GM12878 (cell line): ENCODE measurements around the gene TBC1D22B. TPM values are rescaled to one million over a fixed set of nuclear protein-coding genes. Genes with fewer than 3 reads are reported as not detected.

ENCODE experiments used
- ATAC-seq: fragments of 200-7000 bp; cut with Tn5 transposase; 3 replicates; pipeline ENCODE4 v1.9.1; 2020; ENCODE audit warnings: mild to moderate bottlenecking, moderate library complexity
- BruUV-seq: library from RNA; stranded (reverse); fragments of 400-500 nt; replicated peaks from 2 replicates; lab custom pipeline; 2021; lab: Mats Ljungman, UMichigan
- CTCF ChIA-PET: fragments of 300-600 bp; sonication (Branson Sonifier 250); formaldehyde crosslinking; extraction: SDS; loops from one replicate; lab custom pipeline; 2021; ENCODE audit warnings: inconsistent platforms; lab: Yijun Ruan, JAX
- POLR2A ChIA-PET: fragments of 350-600 bp; formaldehyde crosslinking; extraction: SDS; loops from one replicate; lab custom pipeline; 2021; ENCODE audit warnings: inconsistent platforms; lab: Charles Lee
- RAD21 ChIA-PET: fragments of 300-600 bp; sonication (Branson Sonifier 250); formaldehyde crosslinking; loops from one replicate; lab custom pipeline; 2023; ENCODE audit warnings: antibody characterized with exemption; ENCODE audit not compliant: unreplicated experiment; lab: Charles Lee
- SMC1A ChIA-PET: fragments of 300-600 bp; sonication (Branson Sonifier 250); formaldehyde crosslinking; loops from one replicate; lab custom pipeline; 2023; ENCODE audit not compliant: unreplicated experiment, uncharacterized antibody; lab: Charles Lee
- DNase-seq: peaks from one replicate; pipeline ENCODE4 v3.0.0-alpha.2; 2011; ENCODE audit warnings: low read depth, low spot score
- FAIRE-seq: peaks from 3 replicates; lab custom pipeline; 2011; peaks lifted over from hg19 to GRCh38; lab: Jason Lieb, UNC
- H2AFZ ChIP-seq: 2 replicates; pipeline ENCODE4 v1.6.0; 2011; ENCODE audit warnings: low read depth, low read length, control low read depth; ENCODE audit not compliant: control insufficient read depth
- H3K27ac ChIP-seq: 2 replicates; pipeline ENCODE4 v1.5.1; 2011; ENCODE audit warnings: control low read depth; ENCODE audit not compliant: control insufficient read depth, insufficient read depth
- H3K27me3 ChIP-seq, 2 experiments: replicated peaks in 1 of 2; 2 replicates each; pipeline versions ENCODE4 v1.6.0 to v1.6.1; 2011; ENCODE audit warnings: low read length in 1 of 2; ENCODE audit not compliant: control insufficient read depth in 2 of 2, insufficient read depth in 2 of 2
- H3K36me3 ChIP-seq, 2 experiments: 2 replicates each; pipeline ENCODE4 v1.5.1; 2011; ENCODE audit warnings: low read length in 1 of 2; ENCODE audit not compliant: control insufficient read depth in 2 of 2, insufficient read depth in 2 of 2
- H3K4me1 ChIP-seq: 2 replicates; pipeline ENCODE4 v1.6.1; 2011; ENCODE audit warnings: mild to moderate bottlenecking, low read length, moderate library complexity, mixed read lengths; ENCODE audit not compliant: control insufficient read depth, insufficient read depth
- H3K4me2 ChIP-seq: 2 replicates; pipeline ENCODE4 v1.6.0; 2011; ENCODE audit warnings: control low read depth; ENCODE audit not compliant: control insufficient read depth, insufficient read depth
- H3K4me3 ChIP-seq: fragments of 200-600 bp; sonication (generic); 2 replicates; pipeline ENCODE4 v1.5.1; 2016
- H3K79me2 ChIP-seq: 2 replicates; pipeline ENCODE4 v1.6.0; 2011; ENCODE audit warnings: low read length; ENCODE audit not compliant: control insufficient read depth, insufficient read depth
- H3K9ac ChIP-seq: 2 replicates; pipeline ENCODE4 v1.8.0; 2011; ENCODE audit warnings: low read length, control low read depth, mixed read lengths; ENCODE audit not compliant: control insufficient read depth, insufficient read depth
- H3K9me3 ChIP-seq: replicated peaks from 3 replicates; pipeline ENCODE4 v1.5.1; 2011; ENCODE audit warnings: mild to moderate bottlenecking, low read length; ENCODE audit not compliant: control insufficient read depth, insufficient read depth
- H4K20me1 ChIP-seq: 2 replicates; pipeline ENCODE4 v1.6.0; 2011; ENCODE audit not compliant: control insufficient read depth, insufficient read depth
- ASH2L ChIP-seq: fragments of 300-600, 200-600 bp; sonication (generic); IDR thresholded peaks from 2 replicates; pipeline ENCODE4 v1.6.1; 2017; ENCODE audit warnings: low read depth, mild to moderate bottlenecking, borderline replicate concordance
- FOXK2 ChIP-seq: fragments of 450-650 bp; IDR thresholded peaks from 2 replicates; pipeline ENCODE4 v1.6.1; 2017; ENCODE audit warnings: mild to moderate bottlenecking, moderate library complexity
- HCFC1 ChIP-seq: fragments of 150-350 bp; IDR thresholded peaks from 2 replicates; pipeline ENCODE4 v1.6.1; 2014; ENCODE audit warnings: low read length
- JUND ChIP-seq: IDR thresholded peaks from 2 replicates; pipeline ENCODE4 v1.6.1; 2012; ENCODE audit warnings: low read depth, mild to moderate bottlenecking, low read length, improper control_type of control experiment, moderate library complexity
- KAT2A ChIP-seq: conservative IDR thresholded peaks from 2 replicates; pipeline ENCODE4 v1.6.1; 2011; ENCODE audit warnings: low read depth, low read length; ENCODE audit not compliant: control insufficient read depth
- NFYB ChIP-seq: IDR thresholded peaks from 2 replicates; pipeline ENCODE4 v1.6.1; 2011; ENCODE audit warnings: low read depth, mild to moderate bottlenecking, low read length, improper control_type of control experiment, moderate library complexity; ENCODE audit not compliant: insufficient read depth
- NR2F1 ChIP-seq: fragments of 450-650 bp; conservative IDR thresholded peaks from 2 replicates; pipeline ENCODE4 v1.6.1; 2017; ENCODE audit warnings: mild to moderate bottlenecking
- TAF1 ChIP-seq: IDR thresholded peaks from 2 replicates; pipeline ENCODE4 v1.6.1; 2011; ENCODE audit warnings: mild to moderate bottlenecking, low read depth, low read length, borderline replicate concordance
- ZBED1 ChIP-seq: IDR thresholded peaks from 2 replicates; pipeline ENCODE4 v1.6.1; 2016; ENCODE audit warnings: borderline replicate concordance
- WGBS: methylation state at CpG from one replicate; pipeline ENCODE4 v1.1.6; 2016; ENCODE audit warnings: low lambda C conversion rate; ENCODE audit not compliant: insufficient replicate concordance, insufficient coverage; ENCODE audit errors: missing lambda C conversion rate; 5-methylcytosine and 5-hydroxymethylcytosine counted together
- in situ Hi-C: fragments of 300-500 bp; cut with MboI; formaldehyde crosslinking; loops from 9 replicates; pipeline ENCODE4 v1.14.3; 2018; ENCODE audit warnings: mixed read lengths
- intact Hi-C: fragments of 100-400 bp; cut with micrococcal nuclease; formaldehyde crosslinking; loops from one replicate; pipeline ENCODE4 v1.14.2; 2022; ENCODE audit not compliant: unreplicated experiment
- polyA plus RNA-seq, 11 experiments: library from polyadenylated mRNA; depleted of rRNA in 4 of 11; unstranded in 6 of 11; stranded (reverse) in 5 of 11; fragments of >200 nt; fragmentation: Nextera tagmentation in 4 of 11; fragmentation: Illumina TruSeq in 1 of 11; extraction: Ambion mirVana in 4 of 11; extraction: Trizol in 1 of 11; gene quantifications; 1 replicate in 1 of 11; 2 replicates in 10 of 11; pipeline versions ENCODE4 v1.2.1 to v1.2.3, GENCODE V29; 2011 to 2016; ENCODE audit warnings: inconsistent platforms in 2 of 11, missing spikeins in 2 of 11, low read depth in 1 of 11
- total RNA-seq, 4 experiments: library from RNA; depleted of rRNA in 3 of 4; stranded (reverse); fragments of >200 nt in 3 of 4; fragmentation: Illumina TruSeq in 1 of 4; extraction: Trizol in 1 of 4; gene quantifications; 2 replicates each; pipeline versions ENCODE4 v1.2.1 to v1.2.3, GENCODE V29; 2013 to 2021
- TF ChIP-seq, protein P1 (sequence below): IDR thresholded peaks from 2 replicates; pipeline ENCODE4 v1.6.1; 2012; ENCODE audit warnings: mild to moderate bottlenecking, low read depth, low read length
- TF ChIP-seq, protein P2 (sequence below): IDR thresholded peaks from 2 replicates; pipeline ENCODE4 v1.6.1; 2011; ENCODE audit warnings: borderline replicate concordance, low read depth, mild to moderate bottlenecking, moderate library complexity, low read length; ENCODE audit not compliant: insufficient read depth, poor library complexity, severe bottlenecking

Gene TBC1D22B
- total and polyA plus RNA-seq, 10 of the 15 experiments (the other 5 are each of a cell fraction or from before 2014, with no cell fraction given), result 3.4 to 18.7 (median 14.1) TPM

DNA sequence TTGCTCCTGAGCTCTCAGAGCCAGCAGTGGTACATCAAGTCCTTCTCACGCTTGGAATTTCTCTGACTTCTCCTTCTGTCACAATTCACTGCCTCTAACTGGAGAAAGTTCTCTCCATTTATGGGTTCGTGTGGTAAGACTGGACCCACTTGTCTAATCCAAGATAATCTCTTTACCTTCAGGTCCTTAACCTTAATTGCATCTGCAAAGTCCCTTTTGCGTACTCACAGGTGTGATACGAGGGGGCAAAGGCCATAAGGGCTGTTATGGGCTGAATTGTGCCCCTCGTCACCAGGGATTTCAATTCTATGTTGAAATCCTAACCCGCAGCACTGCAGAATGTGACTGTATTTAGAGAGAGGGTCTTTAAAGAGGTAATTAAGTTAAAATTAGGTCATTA is 27.5 kb upstream of the TBC1D22B start (continued):
- no peak for TF ChIP-seq KAT2A
- TF ChIP-seq, all 136 proteins: peak for 0

DNA sequence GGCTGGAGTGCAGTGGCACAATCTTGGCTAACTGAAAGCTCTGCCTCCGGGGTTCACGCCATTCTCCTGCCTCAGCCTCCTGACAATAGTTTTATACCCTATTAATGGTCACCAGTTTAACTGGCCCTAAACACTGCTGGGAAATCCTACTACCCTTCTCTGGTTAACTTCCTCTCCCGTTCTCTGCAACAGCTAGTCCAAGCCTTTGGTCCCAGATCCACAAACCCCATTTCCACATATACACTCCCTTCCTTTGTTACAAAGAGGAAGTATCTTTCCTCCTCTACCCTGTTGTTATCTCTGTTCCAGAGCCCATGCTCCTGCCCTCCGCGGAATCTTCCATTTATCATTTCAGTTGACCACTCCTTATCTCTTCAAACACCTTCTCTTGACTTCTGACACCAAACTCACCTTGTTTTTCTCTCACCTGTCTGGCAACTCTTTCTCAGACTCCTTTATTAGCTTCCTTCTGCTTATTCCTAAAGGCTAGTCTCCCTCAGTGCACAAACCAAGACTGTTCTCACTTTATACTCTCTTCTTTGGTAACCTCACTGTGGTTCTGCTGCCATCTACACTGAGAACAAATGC is 25.0 kb upstream of the TBC1D22B start:
- Histone ChIP-seq H4K20me1 (no peaks in the 10 kb centered on the region), H3K9ac (no peak overlapping the region), H3K79me2 (no peaks in the 10 kb centered on the region), H3K4me2 (no peak overlapping the region), H3K27ac (no peak overlapping the region), H3K4me1 (no peaks in the 10 kb centered on the region), H3K36me3 (no peaks in the 10 kb centered on the region), H3K4me3 (no peak overlapping the region), H2AFZ (no peak overlapping the region), H3K27me3 (no peaks in the 10 kb centered on the region), H3K9me3 (no peaks in the 10 kb centered on the region)
- no peak for FAIRE-seq
- intact Hi-C loops (no loop called here), in situ Hi-C loops (no loop called here)
- DNase-seq, result no peak
- WGBS, result 58% methylated on average over 5 of the region's 5 CpGs
- ChIA-PET SMC1A (interaction anchor here (1.0 to 1.8 kb wide), 3 partner anchors 8 to 23 kb away, joined by 3 to 4 read pairs (median 3); no protein-coding TSS in a partner anchor), CTCF (no interaction called here), RAD21 (no interaction called here), POLR2A (no interaction called here)
- no TSS peak for BruUV-seq
- TF ChIP-seq ZBED1 (no peak), NR2F1 (no peak), NFYB (no peak)
- no peak for ATAC-seq

DNA sequence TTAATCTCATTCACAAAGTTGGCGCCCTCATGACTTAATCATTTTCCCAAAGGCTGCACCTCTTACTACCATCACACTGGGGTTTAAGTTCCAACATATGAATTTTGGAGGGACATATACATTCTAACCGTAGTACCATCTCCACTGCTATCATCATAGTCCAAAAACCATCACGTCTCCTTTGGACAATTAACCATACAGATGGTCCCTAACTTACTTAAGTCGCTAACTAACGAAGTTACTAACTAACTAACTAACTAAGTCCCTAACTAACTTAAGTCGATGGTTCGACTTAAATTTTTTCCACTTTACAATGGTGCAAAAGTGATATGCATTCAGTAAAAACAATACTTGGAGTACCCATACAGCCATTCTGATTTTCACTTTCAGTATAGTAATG is 24.0 kb upstream of the TBC1D22B start:
- no TSS peak for BruUV-seq
- Histone ChIP-seq H3K79me2 (no peaks in the 10 kb centered on the region), H3K4me1 (no peaks in the 10 kb centered on the region), H3K36me3 (no peaks in the 10 kb centered on the region), H3K4me3 (no peak overlapping the region), H2AFZ (no peak overlapping the region), H3K9me3 (no peaks in the 10 kb centered on the region), H3K27me3 (no peaks in the 10 kb centered on the region), H4K20me1 (no peaks in the 10 kb centered on the region), H3K4me2 (no peak overlapping the region), H3K9ac (no peak overlapping the region), H3K27ac (no peak overlapping the region)
- FAIRE-seq (no peak), DNase-seq (no peak), ATAC-seq (no peak)
- WGBS, result 71% methylated on average over 7 of the region's 7 CpGs
- intact Hi-C loops, result no loop called here
- ChIA-PET RAD21 (no interaction called here), SMC1A (interaction anchor here (1.1 kb wide), 1 partner anchor 24 kb away, joined by 4 read pairs; no protein-coding TSS in a partner anchor), CTCF (no interaction called here), POLR2A (no interaction called here)
- in situ Hi-C loops, result no loop called here
- TF ChIP-seq, protein P1, sequence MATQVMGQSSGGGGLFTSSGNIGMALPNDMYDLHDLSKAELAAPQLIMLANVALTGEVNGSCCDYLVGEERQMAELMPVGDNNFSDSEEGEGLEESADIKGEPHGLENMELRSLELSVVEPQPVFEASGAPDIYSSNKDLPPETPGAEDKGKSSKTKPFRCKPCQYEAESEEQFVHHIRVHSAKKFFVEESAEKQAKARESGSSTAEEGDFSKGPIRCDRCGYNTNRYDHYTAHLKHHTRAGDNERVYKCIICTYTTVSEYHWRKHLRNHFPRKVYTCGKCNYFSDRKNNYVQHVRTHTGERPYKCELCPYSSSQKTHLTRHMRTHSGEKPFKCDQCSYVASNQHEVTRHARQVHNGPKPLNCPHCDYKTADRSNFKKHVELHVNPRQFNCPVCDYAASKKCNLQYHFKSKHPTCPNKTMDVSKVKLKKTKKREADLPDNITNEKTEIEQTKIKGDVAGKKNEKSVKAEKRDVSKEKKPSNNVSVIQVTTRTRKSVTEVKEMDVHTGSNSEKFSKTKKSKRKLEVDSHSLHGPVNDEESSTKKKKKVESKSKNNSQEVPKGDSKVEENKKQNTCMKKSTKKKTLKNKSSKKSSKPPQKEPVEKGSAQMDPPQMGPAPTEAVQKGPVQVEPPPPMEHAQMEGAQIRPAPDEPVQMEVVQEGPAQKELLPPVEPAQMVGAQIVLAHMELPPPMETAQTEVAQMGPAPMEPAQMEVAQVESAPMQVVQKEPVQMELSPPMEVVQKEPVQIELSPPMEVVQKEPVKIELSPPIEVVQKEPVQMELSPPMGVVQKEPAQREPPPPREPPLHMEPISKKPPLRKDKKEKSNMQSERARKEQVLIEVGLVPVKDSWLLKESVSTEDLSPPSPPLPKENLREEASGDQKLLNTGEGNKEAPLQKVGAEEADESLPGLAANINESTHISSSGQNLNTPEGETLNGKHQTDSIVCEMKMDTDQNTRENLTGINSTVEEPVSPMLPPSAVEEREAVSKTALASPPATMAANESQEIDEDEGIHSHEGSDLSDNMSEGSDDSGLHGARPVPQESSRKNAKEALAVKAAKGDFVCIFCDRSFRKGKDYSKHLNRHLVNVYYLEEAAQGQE, result no peak
- no peak for TF ChIP-seq JUND
- no peak for TF ChIP-seq TAF1
- TF ChIP-seq FOXK2, result no peak
- TF ChIP-seq HCFC1, result no peak
- TF ChIP-seq, protein P2, sequence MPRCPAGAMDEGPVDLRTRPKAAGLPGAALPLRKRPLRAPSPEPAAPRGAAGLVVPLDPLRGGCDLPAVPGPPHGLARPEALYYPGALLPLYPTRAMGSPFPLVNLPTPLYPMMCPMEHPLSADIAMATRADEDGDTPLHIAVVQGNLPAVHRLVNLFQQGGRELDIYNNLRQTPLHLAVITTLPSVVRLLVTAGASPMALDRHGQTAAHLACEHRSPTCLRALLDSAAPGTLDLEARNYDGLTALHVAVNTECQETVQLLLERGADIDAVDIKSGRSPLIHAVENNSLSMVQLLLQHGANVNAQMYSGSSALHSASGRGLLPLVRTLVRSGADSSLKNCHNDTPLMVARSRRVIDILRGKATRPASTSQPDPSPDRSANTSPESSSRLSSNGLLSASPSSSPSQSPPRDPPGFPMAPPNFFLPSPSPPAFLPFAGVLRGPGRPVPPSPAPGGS, result no peak
- TF ChIP-seq ASH2L, result no peak
- no peak for TF ChIP-seq NR2F1
